OCI-LY1 (cell line): ENCODE results near the gene SCAMP5.

Experiments
- H2AFZ ChIP-seq: fragments of 200-600 bp; sonication (generic), shearing (Covaris generic); 2 replicates; pipeline ENCODE4 v1.6.0; 2014; ENCODE audit warnings: antibody characterized with exemption, mild to moderate bottlenecking, low read length
- H3F3A ChIP-seq: fragments of 200-600 bp; sonication (generic), shearing (Covaris generic); 2 replicates; pipeline ENCODE4 v1.6.0; 2014; ENCODE audit warnings: mild to moderate bottlenecking, antibody characterized with exemption, low read length, moderate library complexity; ENCODE audit not compliant: insufficient read depth
- H3K27ac ChIP-seq: fragments of 200-600 bp; sonication (generic); 2 replicates; pipeline ENCODE4 v1.5.1; 2014; ENCODE audit warnings: low read length, mixed run types, mild to moderate bottlenecking, low read depth; ENCODE audit not compliant: poor library complexity, severe bottlenecking
- H3K27me3 ChIP-seq: fragments of 200-600 bp; sonication (generic); 2 replicates; pipeline ENCODE4 v1.6.0; 2014; ENCODE audit warnings: antibody characterized with exemption, mild to moderate bottlenecking, low read length, moderate library complexity; ENCODE audit not compliant: insufficient read depth
- H3K36me3 ChIP-seq: fragments of 200-600 bp; sonication (generic); 2 replicates; pipeline ENCODE4 v1.6.1; 2014; ENCODE audit warnings: mild to moderate bottlenecking, antibody characterized with exemption, low read length, moderate library complexity, mixed read lengths; ENCODE audit not compliant: insufficient read depth
- H3K4me1 ChIP-seq: fragments of 200-600 bp; sonication (generic); 2 replicates; pipeline ENCODE4 v1.5.1; 2014; ENCODE audit warnings: mild to moderate bottlenecking, low read length, moderate library complexity; ENCODE audit not compliant: insufficient read depth, severe bottlenecking
- H3K4me2 ChIP-seq: fragments of 200-600 bp; sonication (generic), shearing (Covaris generic); 2 replicates; pipeline ENCODE4 v1.6.1; 2014; ENCODE audit warnings: low read length
- H3K4me3 ChIP-seq: fragments of 200-600 bp; sonication (generic); 2 replicates; pipeline ENCODE4 v1.5.1; 2014; ENCODE audit warnings: low read length, low read depth, mild to moderate bottlenecking, mixed read lengths; ENCODE audit not compliant: poor library complexity, severe bottlenecking
- H3K79me2 ChIP-seq: fragments of 200-600 bp; shearing (Covaris generic); 2 replicates; pipeline ENCODE4 v1.6.1; 2016; ENCODE audit warnings: mixed run types, low read length, mixed read lengths; ENCODE audit not compliant: insufficient read depth
- H3K9ac ChIP-seq: fragments of 200-600 bp; sonication (generic), shearing (Covaris generic); 2 replicates; pipeline ENCODE4 v1.6.1; 2014; ENCODE audit warnings: mild to moderate bottlenecking, low read length, mixed read lengths
- H3K9me2 ChIP-seq: fragments of 200-600 bp; sonication (generic), shearing (Covaris generic); 2 replicates; pipeline ENCODE4 v1.6.1; 2014; ENCODE audit warnings: low read depth, mild to moderate bottlenecking, low read length, mixed read lengths
- H3K9me3 ChIP-seq: fragments of 200-600 bp; shearing (Covaris generic); 2 replicates; pipeline ENCODE4 v1.6.1; 2014; ENCODE audit warnings: low read length, mixed read lengths
- H4K20me1 ChIP-seq: fragments of 200-600 bp; sonication (generic), shearing (Covaris generic); 2 replicates; pipeline ENCODE4 v1.6.0; 2016; ENCODE audit warnings: mild to moderate bottlenecking, low read length; ENCODE audit not compliant: insufficient read depth
- EZH2 ChIP-seq: fragments of 200-600 bp; sonication (generic), shearing (Covaris generic); IDR thresholded peaks from 2 replicates; pipeline ENCODE4 v1.8.0; 2017; ENCODE audit warnings: borderline replicate concordance, mixed run types, mild to moderate bottlenecking, antibody characterized with exemption, low read length, moderate library complexity, mixed read lengths
- TF ChIP-seq, protein P1 (sequence below): fragments of 200-600 bp; sonication (generic), shearing (Covaris generic); IDR thresholded peaks from 2 replicates; pipeline ENCODE4 v1.5.1; 2017; ENCODE audit warnings: mild to moderate bottlenecking, antibody characterized with exemption, low read length, moderate library complexity, mixed read lengths

Gene SCAMP5

DNA sequence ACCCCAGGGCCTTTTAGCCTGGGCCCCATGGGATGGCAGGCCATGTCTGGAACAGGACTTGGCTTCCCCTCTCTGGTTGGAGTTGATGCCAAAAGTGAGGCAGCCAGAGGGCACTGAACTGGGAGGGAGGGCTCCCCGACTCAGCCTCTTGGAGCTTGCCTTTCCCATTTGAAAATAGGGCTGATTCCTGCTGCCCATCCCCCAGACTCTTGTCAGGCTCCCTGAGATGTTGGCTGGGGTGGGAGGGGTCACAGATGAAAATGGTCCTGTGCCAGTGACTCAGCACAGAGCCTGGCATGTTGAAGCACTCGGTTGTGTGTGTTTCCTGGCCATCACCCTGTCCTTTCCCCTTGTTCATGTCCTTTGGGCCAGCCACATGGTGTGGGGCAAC is 34.7 kb downstream of the SCAMP5 start:
- no peaks in the 10 kb centered on the region for H4K20me1 ChIP-seq

GRCh38 chr15:75030424-75030823 is 35.1 kb downstream of the SCAMP5 start:
- Histone ChIP-seq H3K9me3 (no peaks in the 10 kb centered on the region), H3K9ac (no peak overlapping the region), H3K4me2 (no peak overlapping the region), H4K20me1 (no peaks in the 10 kb centered on the region), H3K4me3 (no peak overlapping the region), H3K4me1 (peaks cover 16% of the 10 kb centered on the region), H3F3A (no peaks in the 10 kb centered on the region), H3K36me3 (peaks cover 32% of the 10 kb centered on the region), H3K27ac (no peak overlapping the region), H3K79me2 (no peaks in the 10 kb centered on the region), H3K9me2 (no peaks in the 10 kb centered on the region), H3K27me3 (no peaks in the 10 kb centered on the region), H2AFZ (no peak overlapping the region)
- TF ChIP-seq, protein P1, sequence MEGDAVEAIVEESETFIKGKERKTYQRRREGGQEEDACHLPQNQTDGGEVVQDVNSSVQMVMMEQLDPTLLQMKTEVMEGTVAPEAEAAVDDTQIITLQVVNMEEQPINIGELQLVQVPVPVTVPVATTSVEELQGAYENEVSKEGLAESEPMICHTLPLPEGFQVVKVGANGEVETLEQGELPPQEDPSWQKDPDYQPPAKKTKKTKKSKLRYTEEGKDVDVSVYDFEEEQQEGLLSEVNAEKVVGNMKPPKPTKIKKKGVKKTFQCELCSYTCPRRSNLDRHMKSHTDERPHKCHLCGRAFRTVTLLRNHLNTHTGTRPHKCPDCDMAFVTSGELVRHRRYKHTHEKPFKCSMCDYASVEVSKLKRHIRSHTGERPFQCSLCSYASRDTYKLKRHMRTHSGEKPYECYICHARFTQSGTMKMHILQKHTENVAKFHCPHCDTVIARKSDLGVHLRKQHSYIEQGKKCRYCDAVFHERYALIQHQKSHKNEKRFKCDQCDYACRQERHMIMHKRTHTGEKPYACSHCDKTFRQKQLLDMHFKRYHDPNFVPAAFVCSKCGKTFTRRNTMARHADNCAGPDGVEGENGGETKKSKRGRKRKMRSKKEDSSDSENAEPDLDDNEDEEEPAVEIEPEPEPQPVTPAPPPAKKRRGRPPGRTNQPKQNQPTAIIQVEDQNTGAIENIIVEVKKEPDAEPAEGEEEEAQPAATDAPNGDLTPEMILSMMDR = no peak
- TF ChIP-seq EZH2 = no peak

More for the DNA sequence above, 34.7 kb downstream of the SCAMP5 start:
- H3K4me3 ChIP-seq = no peak overlapping the region
- peak overlapping the region; percentile 43; the same call in 1 of the 2 replicates for H3K4me2 ChIP-seq
- no peaks in the 10 kb centered on the region for H3K9me3 ChIP-seq
- H3F3A ChIP-seq = no peaks in the 10 kb centered on the region
- TF ChIP-seq EZH2 = no peak
- TF ChIP-seq, protein P1 = no peak
- no peak overlapping the region for H2AFZ ChIP-seq
- no peak overlapping the region for H3K27ac ChIP-seq
- no peaks in the 10 kb centered on the region for H3K9me2 ChIP-seq
- no peaks in the 10 kb centered on the region for H3K27me3 ChIP-seq
- H3K9ac ChIP-seq = no peak overlapping the region
- H3K36me3 ChIP-seq = peaks cover 30% of the 10 kb centered on the region
- H3K4me1 ChIP-seq = peaks cover 20% of the 10 kb centered on the region
- H3K79me2 ChIP-seq = no peaks in the 10 kb centered on the region

- H3K27ac ChIP-seq = no peak overlapping the region
Observed at GRCh38 chr15:75031848-75032247, 36.5 kb downstream of the SCAMP5 start.

More at GRCh38 chr15:75031848-75032247, 36.5 kb downstream of the SCAMP5 start:
- Histone ChIP-seq H3K9me2 (no peaks in the 10 kb centered on the region), H3K4me1 (peaks cover 15% of the 10 kb centered on the region), H3K9me3 (no peaks in the 10 kb centered on the region), H3K4me3 (no peak overlapping the region), H3K4me2 (no peak overlapping the region), H3K79me2 (no peaks in the 10 kb centered on the region), H4K20me1 (no peaks in the 10 kb centered on the region), H3K9ac (no peak overlapping the region), H2AFZ (no peak overlapping the region), H3K36me3 (peaks cover 26% of the 10 kb centered on the region), H3K27me3 (no peaks in the 10 kb centered on the region), H3F3A (no peaks in the 10 kb centered on the region)
- TF ChIP-seq EZH2 = no peak
- TF ChIP-seq, protein P1 = no peak
